K562 (cell line): ENCODE data around the gene PRCD. TPM values are rescaled to one million over a fixed set of nuclear protein-coding genes. Genes with fewer than 3 reads are reported as not detected.

ENCODE experiments used
- ATAC-seq: fragments of 200-7000 bp; cut with Tn5 transposase; 3 replicates; pipeline ENCODE4 v1.9.1; 2020; ENCODE audit warnings: moderate library complexity
- Bru-seq: library from RNA; stranded (reverse); fragments of 400-500 nt; gene quantifications from one replicate; lab custom pipeline; 2021; lab: Mats Ljungman, UMichigan
- BruChase-seq, 2 experiments: library from RNA; stranded (reverse); fragments of 400-500 nt; gene quantifications; one replicate each; lab custom pipeline; 2021; lab: Mats Ljungman, UMichigan
- BruUV-seq: library from RNA; stranded (reverse); fragments of 400-500 nt; replicated peaks from 2 replicates; lab custom pipeline; 2021; lab: Mats Ljungman, UMichigan
- CTCF ChIA-PET: fragments of 300-600 bp; formaldehyde crosslinking; extraction: SDS; loops from one replicate; lab custom pipeline; 2021; ENCODE audit warnings: low intra/inter-chr PET ratio; lab: Yijun Ruan, JAX
- POLR2A ChIA-PET: fragments of 300-600, 350-650 bp; sonication (Branson Sonifier 250); formaldehyde crosslinking; extraction: SDS; loops from one replicate; lab custom pipeline; 2021; ENCODE audit warnings: antibody characterized with exemption, inconsistent platforms; lab: Yijun Ruan, JAX
- DNase-seq, 4 experiments: peaks; one replicate each; pipeline versions ENCODE4 v3.0.0 to v3.0.0-alpha.2; 2011 to 2018; ENCODE audit warnings: low spot score in 3 of 4, mixed read lengths in 3 of 4; ENCODE audit errors: extremely low read depth in 1 of 4
- FAIRE-seq: peaks from 2 replicates; lab custom pipeline; 2011; peaks lifted over from hg19 to GRCh38; lab: Jason Lieb, UNC
- H2AFZ ChIP-seq: 2 replicates; pipeline ENCODE4 v1.6.0; 2011; ENCODE audit warnings: low read depth, low read length, control low read depth, inconsistent platforms
- H3K27ac ChIP-seq: fragments of 200-600 bp; 3 replicates; pipeline ENCODE4 v1.8.0; 2011; ENCODE audit warnings: low read depth, mild to moderate bottlenecking, control low read depth, inconsistent platforms, low read length, moderate library complexity, mixed read lengths; ENCODE audit errors: extremely low read depth
- H3K27me3 ChIP-seq, 2 experiments: fragments of 300-600 bp in 1 of 2; 2 replicates in 1 of 2; 3 replicates in 1 of 2; pipeline versions ENCODE4 v1.6.0 to v1.8.0; 2011; ENCODE audit warnings: inconsistent platforms in 2 of 2, low read length in 2 of 2, mild to moderate bottlenecking in 1 of 2, mixed read lengths in 1 of 2, moderate library complexity in 1 of 2; ENCODE audit not compliant: control insufficient read depth in 2 of 2, insufficient read depth in 2 of 2
- H3K36me3 ChIP-seq: fragments of 300-600 bp; 3 replicates; pipeline ENCODE4 v1.8.0; 2011; ENCODE audit warnings: mild to moderate bottlenecking, low read length, inconsistent platforms; ENCODE audit not compliant: control insufficient read depth, insufficient read depth
- H3K4me1 ChIP-seq, 2 experiments: fragments of 200-600 bp in 1 of 2; replicated peaks in 1 of 2; 2 replicates in 1 of 2; 3 replicates in 1 of 2; pipeline versions ENCODE4 v1.5.1 to v1.8.0; 2011; ENCODE audit warnings: inconsistent platforms in 2 of 2, low read length in 2 of 2, mild to moderate bottlenecking in 1 of 2, mixed read lengths in 1 of 2, moderate library complexity in 1 of 2; ENCODE audit not compliant: control insufficient read depth in 2 of 2, insufficient read depth in 2 of 2
- H3K4me2 ChIP-seq: 2 replicates; pipeline ENCODE4 v1.6.1; 2011; ENCODE audit warnings: low read length, control low read depth, inconsistent platforms, mixed read lengths; ENCODE audit not compliant: insufficient read depth
- H3K4me3 ChIP-seq: fragments of 200-600 bp; sonication (generic), shearing (Covaris generic); 2 replicates; pipeline ENCODE4 v1.5.1; 2016; ENCODE audit warnings: control low read depth, inconsistent platforms
- H3K79me2 ChIP-seq: fragments of 200-600 bp; 3 replicates; pipeline ENCODE4 v1.8.0; 2011; ENCODE audit warnings: low read length, inconsistent platforms; ENCODE audit not compliant: control insufficient read depth, insufficient read depth
- H3K9ac ChIP-seq, 2 experiments: 2 replicates each; pipeline versions ENCODE4 v1.6.0 to v1.6.1; 2011; ENCODE audit warnings: low read depth in 2 of 2, low read length in 2 of 2, control low read depth in 1 of 2, inconsistent platforms in 1 of 2, mild to moderate bottlenecking in 1 of 2, mixed read lengths in 1 of 2; ENCODE audit not compliant: insufficient read depth in 1 of 2
- H3K9me1 ChIP-seq: one replicate; pipeline ENCODE4 v1.6.0; 2011; ENCODE audit warnings: inconsistent platforms, mild to moderate bottlenecking, low read length, moderate library complexity; ENCODE audit not compliant: control insufficient read depth, insufficient read depth
- H3K9me3 ChIP-seq: replicated peaks from 2 replicates; pipeline ENCODE4 v1.5.1; 2011; ENCODE audit warnings: low read depth, low read length, inconsistent platforms; ENCODE audit not compliant: control insufficient read depth, insufficient read depth
- H4K20me1 ChIP-seq: replicated peaks from 2 replicates; pipeline ENCODE4 v1.6.1; 2011; ENCODE audit warnings: low read length, inconsistent platforms, mixed read lengths; ENCODE audit not compliant: control insufficient read depth, insufficient read depth
- CBFA2T3 ChIP-seq: fragments of 450-650 bp; IDR thresholded peaks from 2 replicates; pipeline ENCODE4 v1.6.1; 2017
- CBX3 ChIP-seq, 2 experiments: IDR thresholded peaks; 1 replicate in 1 of 2; 2 replicates in 1 of 2; pipeline ENCODE4 v1.6.1; 2012; ENCODE audit warnings: inconsistent platforms in 2 of 2, low read length in 2 of 2, borderline replicate concordance in 1 of 2, control low read depth in 1 of 2
- NFE2L1 ChIP-seq: fragments of 450-650 bp; IDR thresholded peaks from 2 replicates; pipeline ENCODE4 v1.6.1; 2016; ENCODE audit warnings: missing genetic modification characterization, low read depth, mild to moderate bottlenecking, missing compliant biosample characterization, moderate library complexity, borderline replicate concordance
- NFIX ChIP-seq: fragments of 250-450 bp; sonication (Bioruptor Pico); IDR thresholded peaks from 2 replicates; pipeline ENCODE4 v1.4.0; 2020; ENCODE audit warnings: low read depth, mild to moderate bottlenecking, moderate library complexity
- SIN3B ChIP-seq: fragments of 450-650 bp; IDR thresholded peaks from 2 replicates; pipeline ENCODE4 v1.6.1; 2017; ENCODE audit warnings: low read depth, mild to moderate bottlenecking, moderate library complexity
- TSC22D4 ChIP-seq: fragments of 450-650 bp; IDR thresholded peaks from 2 replicates; pipeline ENCODE4 v1.6.1; 2016; ENCODE audit warnings: missing genetic modification characterization, missing biosample characterization, control low read depth
- ZNF316 ChIP-seq: fragments of 450-650 bp; IDR thresholded peaks from 2 replicates; pipeline ENCODE4 v1.6.1; 2016
- WGBS: fragments of 100-300 bp; shearing (Covaris generic); methylation state at CpG from one replicate; pipeline ENCODE4 v1.1.6; 2016; ENCODE audit warnings: low coverage, mixed read lengths; ENCODE audit not compliant: insufficient coverage; ENCODE audit errors: missing lambda C conversion rate; 5-methylcytosine and 5-hydroxymethylcytosine counted together
- in situ Hi-C: fragments of 300-500 bp; cut with MboI; formaldehyde crosslinking; loops from 4 replicates; pipeline ENCODE4 v1.15.0; 2018; ENCODE audit warnings: inconsistent platforms, mixed read lengths
- intact Hi-C: fragments of 100-400 bp; cut with micrococcal nuclease; formaldehyde crosslinking; loops from 2 replicates; pipeline ENCODE4 v1.14.2; 2022
- long read RNA-seq, 3 experiments: library from polyadenylated mRNA in 2 of 3; library from RNA in 1 of 3; unstranded in 2 of 3; stranded (forward) in 1 of 3; transcript quantifications; one replicate each; pipeline ENCODE4 v2.0.0, GENCODE V29; 2019 to 2022
- polyA minus RNA-seq, 3 experiments: library from RNA; depleted of rRNA, polyadenylated mRNA; stranded (reverse); fragments of >200 nt; gene quantifications; 2 replicates each; pipeline ENCODE4 v1.2.3, GENCODE V29; 2011
- polyA plus RNA-seq, 8 experiments: library from polyadenylated mRNA; depleted of rRNA in 4 of 8; stranded (reverse) in 5 of 8; unstranded in 3 of 8; fragments of >200 nt; fragmentation: Nextera tagmentation in 2 of 8; fragmentation: Illumina TruSeq in 1 of 8; extraction: Ambion mirVana in 2 of 8; extraction: Trizol in 1 of 8; gene quantifications; 2 replicates each; pipeline versions ENCODE4 v1.2.1 to v1.2.3, GENCODE V29; 2011 to 2014; ENCODE audit warnings: inconsistent platforms in 1 of 8, missing spikeins in 1 of 8
- total RNA-seq, 7 experiments: library from RNA; depleted of rRNA in 6 of 7; stranded (reverse); fragments of >200 nt in 6 of 7; fragmentation: Illumina TruSeq in 2 of 7; extraction: Trizol in 2 of 7; gene quantifications; 2 replicates each; pipeline versions ENCODE4 v1.2.1 to v1.2.3, GENCODE V29; 2011 to 2021; ENCODE audit warnings: low replicate concordance in 1 of 7
- TF ChIP-seq, protein P1 (sequence below): fragments of 250-450 bp; sonication (Bioruptor Pico); IDR thresholded peaks from 2 replicates; pipeline ENCODE4 v1.4.0; 2020; ENCODE audit warnings: mild to moderate bottlenecking, moderate library complexity, borderline replicate concordance

PRCD gene, protein sequence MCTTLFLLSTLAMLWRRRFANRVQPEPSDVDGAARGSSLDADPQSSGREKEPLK
- 0.14 TPM in 1 of 2 replicates, not detected in the other for total RNA-seq (2011; cell fraction: chromatin; rRNA removed; ENCODE audit: low replicate concordance)
- total RNA-seq (2011; cell fraction: nucleolus; rRNA removed): not detected in 2 replicates
- total RNA-seq (2011; cell fraction: nucleoplasm; rRNA removed): not detected in 2 replicates
- total RNA-seq (2014; rRNA removed): not detected in 2 replicates
- total RNA-seq (2014; rRNA removed; fragmentation: Illumina TruSeq; extraction: Trizol): not detected in 2 replicates
- total RNA-seq (2015; rRNA removed; fragmentation: Illumina TruSeq; extraction: Trizol): not detected in 2 replicates
- 0.27 TPM in 1 of 2 replicates, not detected in the other for total RNA-seq (2021)
- polyA plus RNA-seq (2011; rRNA removed): 0.20 and 0.39 TPM in 2 replicates
- polyA plus RNA-seq (2011; cell fraction: cytosol; rRNA removed): not detected in 2 replicates
- 0.10 and 0.13 TPM in 2 replicates for polyA plus RNA-seq (2011; cell fraction: nucleus; rRNA removed)
- 0.26 and 0.65 TPM in 2 replicates for polyA plus RNA-seq (2012)
- polyA plus RNA-seq (2014; fragmentation: Illumina TruSeq; extraction: Trizol): not detected in 2 replicates
- polyA plus RNA-seq (2014; fragmentation: Nextera tagmentation; extraction: Ambion mirVana): under 1 TPM in 1 of 2 experiments, not detected in 1; 0.25 TPM
- 0.21 TPM in 1 of 2 replicates, not detected in the other for polyA plus RNA-seq (2014; rRNA removed)
- 0.07 TPM in 1 of 2 replicates, not detected in the other for polyA minus RNA-seq (2011; rRNA and poly(A)+ RNA removed)
- not detected in 2 replicates for polyA minus RNA-seq (2011; cell fraction: cytosol; rRNA and poly(A)+ RNA removed)
- polyA minus RNA-seq (2011; cell fraction: nucleus; rRNA and poly(A)+ RNA removed): not detected in 2 replicates
- percentile 26 among the genes with signal in this experiment for Bru-seq, nascent RNA
- not detected for BruChase-seq, experiment 1, labeled RNA remaining after a 2-hour chase
- percentile 15 among the genes with signal in this experiment for BruChase-seq, experiment 2, labeled RNA remaining after a 6-hour chase
- long read RNA-seq, experiment 1, partial matches to known transcripts: 0 of 3 reads
- long read RNA-seq, experiment 1, other reads (novel, unspliced or antisense): 3 of 3 reads
- long read RNA-seq, experiment 2: 0 reads
- long read RNA-seq, experiment 3: 0 reads

GRCh38 chr17:76539631-76540271, at the start of gene PRCD:
PRCD (plus strand) TSS chr17:76540044; CDS start chr17:76540142, 98 bp downstream.
- POLR2A ChIA-PET: interaction anchor here (1.9 to 3.0 kb wide), 2 partner anchors 12 to 18 kb away, joined by 8 to 26 read pairs; no protein-coding TSS in a partner anchor
- H3K4me3 ChIP-seq: 0 out of 2 replicates have a peak within 1 kb of the TSS, but pooled peaks have one; percentile 7
- no peaks in the 10 kb centered on the region for H3K36me3 ChIP-seq
- H3K4me2 ChIP-seq: peak within 1 kb of the TSS; percentile 74
- peak within 1 kb of the TSS; percentile 55 to 89 for H3K9ac ChIP-seq
- peak; percentile 56 for FAIRE-seq
- WGBS: 55% methylated on average over 13 of the region's 22 CpGs
- H3K79me2 ChIP-seq: no peaks in the 10 kb centered on the region
- no peaks in the 10 kb centered on the region for H3K9me3 ChIP-seq
- no peak for TF ChIP-seq TSC22D4 (tag)
- TF ChIP-seq, protein P1, sequence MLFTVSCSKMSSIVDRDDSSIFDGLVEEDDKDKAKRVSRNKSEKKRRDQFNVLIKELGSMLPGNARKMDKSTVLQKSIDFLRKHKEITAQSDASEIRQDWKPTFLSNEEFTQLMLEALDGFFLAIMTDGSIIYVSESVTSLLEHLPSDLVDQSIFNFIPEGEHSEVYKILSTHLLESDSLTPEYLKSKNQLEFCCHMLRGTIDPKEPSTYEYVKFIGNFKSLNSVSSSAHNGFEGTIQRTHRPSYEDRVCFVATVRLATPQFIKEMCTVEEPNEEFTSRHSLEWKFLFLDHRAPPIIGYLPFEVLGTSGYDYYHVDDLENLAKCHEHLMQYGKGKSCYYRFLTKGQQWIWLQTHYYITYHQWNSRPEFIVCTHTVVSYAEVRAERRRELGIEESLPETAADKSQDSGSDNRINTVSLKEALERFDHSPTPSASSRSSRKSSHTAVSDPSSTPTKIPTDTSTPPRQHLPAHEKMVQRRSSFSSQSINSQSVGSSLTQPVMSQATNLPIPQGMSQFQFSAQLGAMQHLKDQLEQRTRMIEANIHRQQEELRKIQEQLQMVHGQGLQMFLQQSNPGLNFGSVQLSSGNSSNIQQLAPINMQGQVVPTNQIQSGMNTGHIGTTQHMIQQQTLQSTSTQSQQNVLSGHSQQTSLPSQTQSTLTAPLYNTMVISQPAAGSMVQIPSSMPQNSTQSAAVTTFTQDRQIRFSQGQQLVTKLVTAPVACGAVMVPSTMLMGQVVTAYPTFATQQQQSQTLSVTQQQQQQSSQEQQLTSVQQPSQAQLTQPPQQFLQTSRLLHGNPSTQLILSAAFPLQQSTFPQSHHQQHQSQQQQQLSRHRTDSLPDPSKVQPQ: no peak
- no peak for TF ChIP-seq NFIX (CRISPR knock-in tag)
- no peak for TF ChIP-seq NFE2L1 (tag)
- peak; percentile 33; the same call in 1 of the 2 replicates for TF ChIP-seq CBFA2T3
- no peak for TF ChIP-seq SIN3B
- TF ChIP-seq ZNF316: peak; percentile 58; the same call in 1 of the 2 replicates
- 0 out of 3 replicates have a peak, but pooled peaks of 1 of the 2 experiments have one; percentile 37 for TF ChIP-seq CBX3 (IDR thresholded peaks at IDR 0.05; ENCODE audit: borderline replicate concordance in 1 of 2, low read length in 2 of 2)
- no peaks in the 10 kb centered on the region for H3K9me1 ChIP-seq
- no peak for DNase-seq
- H3K27ac ChIP-seq: peak within 1 kb of the TSS; percentile 50
- in situ Hi-C loops: no loop called here
- BruUV-seq: no TSS peak
- peak within 1 kb of the TSS; percentile 91 for H2AFZ ChIP-seq
- H4K20me1 ChIP-seq: no peaks in the 10 kb centered on the region
- CTCF ChIA-PET: interaction anchor here (0.6 to 1.0 kb wide), 2 partner anchors 142 to 150 kb away, joined by 3 read pairs; no protein-coding TSS in a partner anchor
- no peaks in the 10 kb centered on the region for H3K27me3 ChIP-seq
- no peak for ATAC-seq
- H3K4me1 ChIP-seq: peaks cover 11 to 61% of the 10 kb centered on the region in 2 experiments; a peak in 4 of 5 replicates
- intact Hi-C loops: no loop called here
